DND-41 (cell line): ENCODE results near the gene LAMB1.

Experiments used
- CTCF ChIP-seq: IDR thresholded peaks from 2 replicates; pipeline ENCODE4 v1.5.1; 2012; ENCODE audit warnings: borderline replicate concordance, low read length, moderate library complexity, mild to moderate bottlenecking; ENCODE audit not compliant: poor library complexity, severe bottlenecking; ENCODE audit errors: extremely low read depth
- EZH2 ChIP-seq: IDR thresholded peaks from 3 replicates; pipeline ENCODE4 v1.6.1; 2012; ENCODE audit warnings: borderline replicate concordance, low read depth, mild to moderate bottlenecking, moderate library complexity, low read length, inconsistent platforms; ENCODE audit not compliant: severe bottlenecking

GRCh38 chr7:107914831-107915230 is 88.1 kb downstream of the LAMB1 start:
- TF ChIP-seq CTCF (no peak), EZH2 (no peak)
